ENCODE results near the gene MTOR.

DNA sequence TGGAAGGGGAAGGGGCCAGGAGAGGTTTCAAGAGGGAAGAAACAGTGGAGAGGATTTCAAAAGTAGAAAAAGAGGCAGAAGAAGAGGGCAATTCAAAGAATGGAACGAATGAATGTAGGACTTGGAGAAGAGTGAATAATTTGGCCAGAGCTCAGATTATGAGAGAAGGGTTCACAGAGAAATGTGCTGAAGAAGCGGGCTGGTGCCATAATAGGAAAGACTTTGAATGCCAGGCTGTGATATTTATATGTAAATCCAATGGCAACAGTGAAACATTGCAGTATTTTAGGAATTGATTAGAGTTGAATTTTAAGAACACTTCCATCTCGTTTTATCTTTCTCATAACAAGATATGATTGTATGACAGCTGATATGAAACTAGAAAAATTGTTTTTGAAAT is 109.2 kb downstream of the MTOR start:
- TF ChIP-seq, protein P1, sequence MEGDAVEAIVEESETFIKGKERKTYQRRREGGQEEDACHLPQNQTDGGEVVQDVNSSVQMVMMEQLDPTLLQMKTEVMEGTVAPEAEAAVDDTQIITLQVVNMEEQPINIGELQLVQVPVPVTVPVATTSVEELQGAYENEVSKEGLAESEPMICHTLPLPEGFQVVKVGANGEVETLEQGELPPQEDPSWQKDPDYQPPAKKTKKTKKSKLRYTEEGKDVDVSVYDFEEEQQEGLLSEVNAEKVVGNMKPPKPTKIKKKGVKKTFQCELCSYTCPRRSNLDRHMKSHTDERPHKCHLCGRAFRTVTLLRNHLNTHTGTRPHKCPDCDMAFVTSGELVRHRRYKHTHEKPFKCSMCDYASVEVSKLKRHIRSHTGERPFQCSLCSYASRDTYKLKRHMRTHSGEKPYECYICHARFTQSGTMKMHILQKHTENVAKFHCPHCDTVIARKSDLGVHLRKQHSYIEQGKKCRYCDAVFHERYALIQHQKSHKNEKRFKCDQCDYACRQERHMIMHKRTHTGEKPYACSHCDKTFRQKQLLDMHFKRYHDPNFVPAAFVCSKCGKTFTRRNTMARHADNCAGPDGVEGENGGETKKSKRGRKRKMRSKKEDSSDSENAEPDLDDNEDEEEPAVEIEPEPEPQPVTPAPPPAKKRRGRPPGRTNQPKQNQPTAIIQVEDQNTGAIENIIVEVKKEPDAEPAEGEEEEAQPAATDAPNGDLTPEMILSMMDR (IDR thresholded peaks at IDR 0.05): no peak
- no peak for TF ChIP-seq POLR2A (IDR thresholded peaks at IDR 0.05)

Measured in ovary (tissue), 3 donors.